ENCODE measurements around the gene ETV3.

DNA sequence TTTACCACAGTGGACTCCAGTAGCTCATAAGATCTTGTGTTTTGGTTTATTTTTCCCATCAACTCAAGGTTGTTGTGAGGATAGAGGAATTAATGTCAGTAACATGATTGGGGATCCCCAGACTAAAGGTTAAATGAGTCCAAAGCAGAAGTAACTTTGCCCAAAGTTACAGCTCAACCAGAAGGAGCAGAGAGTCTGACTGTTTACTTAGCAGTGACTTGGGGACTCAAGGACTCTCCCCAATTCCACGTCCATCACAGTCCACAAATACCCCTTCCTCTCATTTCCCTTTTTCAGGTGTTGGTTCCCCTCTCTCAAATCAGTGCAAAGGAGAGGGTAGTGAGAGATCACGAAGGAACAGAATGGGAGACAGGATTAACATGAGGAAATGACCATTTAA, 4.0 kb upstream of the ETV3 start:
- TF ChIP-seq, protein P1, sequence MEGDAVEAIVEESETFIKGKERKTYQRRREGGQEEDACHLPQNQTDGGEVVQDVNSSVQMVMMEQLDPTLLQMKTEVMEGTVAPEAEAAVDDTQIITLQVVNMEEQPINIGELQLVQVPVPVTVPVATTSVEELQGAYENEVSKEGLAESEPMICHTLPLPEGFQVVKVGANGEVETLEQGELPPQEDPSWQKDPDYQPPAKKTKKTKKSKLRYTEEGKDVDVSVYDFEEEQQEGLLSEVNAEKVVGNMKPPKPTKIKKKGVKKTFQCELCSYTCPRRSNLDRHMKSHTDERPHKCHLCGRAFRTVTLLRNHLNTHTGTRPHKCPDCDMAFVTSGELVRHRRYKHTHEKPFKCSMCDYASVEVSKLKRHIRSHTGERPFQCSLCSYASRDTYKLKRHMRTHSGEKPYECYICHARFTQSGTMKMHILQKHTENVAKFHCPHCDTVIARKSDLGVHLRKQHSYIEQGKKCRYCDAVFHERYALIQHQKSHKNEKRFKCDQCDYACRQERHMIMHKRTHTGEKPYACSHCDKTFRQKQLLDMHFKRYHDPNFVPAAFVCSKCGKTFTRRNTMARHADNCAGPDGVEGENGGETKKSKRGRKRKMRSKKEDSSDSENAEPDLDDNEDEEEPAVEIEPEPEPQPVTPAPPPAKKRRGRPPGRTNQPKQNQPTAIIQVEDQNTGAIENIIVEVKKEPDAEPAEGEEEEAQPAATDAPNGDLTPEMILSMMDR (IDR thresholded peaks at IDR 0.05) = no peak
- TF ChIP-seq POLR2AphosphoS5 (IDR thresholded peaks at IDR 0.05) = no peak

Data from gastroesophageal sphincter (tissue), 3 donors.